Myocyte (in vitro differentiated cells): ENCODE measurements around the gene MRPL11. TPM values are rescaled to one million over a fixed set of nuclear protein-coding genes. Genes with fewer than 3 reads are reported as not detected.
A peak's percentile ranks its signal among the peaks of the same experiment; 100 is the strongest.
"Not testable (repeated sequence)": the region's sequence is repeated elsewhere in the genome, so short reads cannot be mapped to it uniquely, and the experiment has no call there.

Experiments used
- DNase-seq: peaks from one replicate; pipeline ENCODE4 v3.0.0-alpha.2; 2012; ENCODE audit warnings: low read depth
- total RNA-seq: library from RNA; depleted of rRNA; stranded (reverse); fragments of >200 nt; gene quantifications from 2 replicates; pipeline ENCODE4 v1.2.3, GENCODE V29; 2014

Gene MRPL11
- total RNA-seq, 1 donor from 2014 or later: 23.1 TPM

- DNase-seq: no peak
These were observed 29.1 kb upstream of the MRPL11 start for GRCh38 chr11:66467756-66468155.

GRCh38 chr11:66467034-66467659 lies 28.5 kb upstream of the MRPL11 start:
- DNase-seq: peak; percentile 22

- DNase-seq: peak; percentile 91
These were observed 27.8 kb upstream of the MRPL11 start, which contains the start of gene PELI3 for GRCh38 chr11:66466225-66467033. Gene PELI3, plus strand, starts transcription at chr11:66466905. Its CDS starts 1,224 bp downstream, at chr11:66468129.

DNA sequence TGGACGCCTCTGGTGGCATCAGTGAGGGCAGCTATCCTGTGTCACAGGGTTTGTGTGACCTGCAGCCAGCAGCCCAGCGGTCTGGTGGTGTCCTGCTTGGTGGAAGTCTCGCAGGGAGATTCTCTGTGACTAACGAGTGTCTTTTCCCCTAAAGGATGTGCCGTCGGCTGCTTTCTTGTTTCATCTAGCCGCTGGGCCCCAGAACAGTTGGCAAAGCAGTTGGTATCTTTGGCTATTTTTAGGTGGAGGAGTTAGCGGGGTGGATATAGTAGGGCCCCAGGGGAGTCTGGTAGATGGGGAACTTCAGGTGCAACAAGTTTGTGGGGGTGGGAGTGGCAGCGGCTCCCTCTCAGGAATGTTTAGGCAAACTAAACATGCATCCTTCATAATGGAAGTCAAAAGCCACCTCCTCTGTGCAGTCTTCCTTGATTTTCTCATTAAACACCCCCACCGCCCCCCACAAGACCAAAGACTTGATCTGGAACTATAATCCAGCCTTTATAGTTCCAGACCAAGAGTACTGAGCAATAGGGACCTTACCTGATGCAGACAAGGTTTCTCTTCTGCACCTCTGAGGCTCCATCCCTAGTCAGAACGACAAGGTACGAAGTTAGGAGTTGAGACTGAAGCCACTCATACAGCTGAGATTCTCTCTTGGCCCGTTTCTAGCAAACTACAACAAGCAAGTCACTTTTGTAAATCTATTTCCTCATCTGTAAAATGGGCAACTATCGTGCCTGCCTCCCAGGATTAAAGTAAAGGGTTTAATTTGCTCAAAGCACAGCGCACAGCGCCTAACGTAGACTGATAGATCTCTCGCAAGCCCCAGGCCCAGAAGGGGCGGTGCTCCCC lies 27.0 kb upstream of the MRPL11 start:
- DNase-seq: peak; percentile 79

DNA sequence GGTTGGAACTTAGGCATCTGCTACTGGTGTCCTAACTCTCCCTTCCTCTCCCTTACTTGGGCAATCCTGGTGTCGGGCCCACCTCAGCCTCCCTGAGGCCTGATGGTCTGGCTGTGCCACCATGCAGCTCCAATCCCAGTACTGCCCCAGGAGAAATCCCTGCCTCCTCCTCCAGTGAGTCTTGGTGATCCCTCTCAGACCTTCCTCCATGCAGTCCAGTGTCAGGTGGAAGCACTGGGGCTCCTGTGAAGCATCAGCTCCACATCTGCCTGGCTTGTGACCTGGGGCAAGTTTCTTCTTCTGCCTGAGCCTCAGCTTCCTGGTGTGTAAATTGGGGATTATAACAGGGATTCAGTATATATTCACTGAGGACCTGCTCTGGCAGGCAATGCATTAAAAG lies 26.3 kb upstream of the MRPL11 start:
- DNase-seq: no peak

DNA sequence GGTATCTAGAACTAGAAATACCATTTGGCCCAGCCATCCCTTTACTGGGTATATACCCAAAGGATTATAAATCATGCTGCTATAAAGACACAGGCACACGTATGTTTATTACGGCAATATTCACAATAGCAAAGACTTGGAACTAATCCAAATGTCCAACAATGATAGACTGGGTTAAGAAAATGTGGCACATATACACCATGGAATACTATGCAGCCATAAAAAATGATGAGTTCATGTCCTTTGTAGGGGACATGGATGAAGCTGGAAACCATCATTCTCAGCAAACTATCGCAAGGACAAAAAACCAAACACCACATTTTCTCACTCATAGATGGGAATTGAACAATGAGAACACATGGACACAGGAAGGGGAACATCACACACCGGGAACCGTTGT lies 25.5 kb upstream of the MRPL11 start:
- DNase-seq: not testable (repeated sequence)

DNA sequence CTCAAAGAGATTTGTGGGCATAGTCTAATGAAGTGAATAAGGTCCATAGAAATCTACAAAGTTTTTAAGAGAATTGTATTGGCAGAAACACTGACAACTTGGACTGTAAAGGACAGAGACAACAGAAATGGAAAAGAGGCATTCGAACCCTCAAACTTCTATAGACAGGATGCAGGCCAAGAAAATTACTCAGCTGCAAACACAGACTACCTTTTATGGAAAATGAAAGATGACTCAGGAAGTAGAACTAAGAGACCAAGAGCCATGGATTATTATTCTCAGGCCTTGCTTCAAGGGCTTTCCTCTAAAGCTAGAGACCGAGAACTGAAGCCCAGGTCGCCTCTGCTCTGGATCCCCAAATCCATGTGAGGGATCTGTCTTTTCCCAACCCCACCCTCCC lies 24.3 kb upstream of the MRPL11 start:
- DNase-seq: no peak

DNA sequence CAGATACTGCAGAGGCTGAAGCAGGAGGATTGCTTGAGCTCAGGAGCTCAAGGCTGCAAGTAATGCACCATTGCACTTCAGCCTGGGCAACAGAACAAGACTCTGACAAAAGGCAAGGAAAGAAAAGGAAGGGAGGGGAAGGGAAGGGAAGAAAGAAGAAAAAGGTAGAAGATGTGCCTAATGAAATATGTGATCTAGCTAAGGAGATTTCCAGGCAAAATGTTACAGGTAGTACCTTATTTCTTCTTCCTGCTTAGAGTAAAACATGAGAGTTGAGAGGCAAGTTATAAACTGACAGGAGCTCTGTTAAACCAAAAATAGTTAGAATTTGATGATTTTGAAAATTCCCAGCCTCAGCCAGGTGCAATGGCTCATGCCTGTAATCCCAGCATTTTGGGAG lies 23.4 kb upstream of the MRPL11 start:
- DNase-seq: no peak

DNA sequence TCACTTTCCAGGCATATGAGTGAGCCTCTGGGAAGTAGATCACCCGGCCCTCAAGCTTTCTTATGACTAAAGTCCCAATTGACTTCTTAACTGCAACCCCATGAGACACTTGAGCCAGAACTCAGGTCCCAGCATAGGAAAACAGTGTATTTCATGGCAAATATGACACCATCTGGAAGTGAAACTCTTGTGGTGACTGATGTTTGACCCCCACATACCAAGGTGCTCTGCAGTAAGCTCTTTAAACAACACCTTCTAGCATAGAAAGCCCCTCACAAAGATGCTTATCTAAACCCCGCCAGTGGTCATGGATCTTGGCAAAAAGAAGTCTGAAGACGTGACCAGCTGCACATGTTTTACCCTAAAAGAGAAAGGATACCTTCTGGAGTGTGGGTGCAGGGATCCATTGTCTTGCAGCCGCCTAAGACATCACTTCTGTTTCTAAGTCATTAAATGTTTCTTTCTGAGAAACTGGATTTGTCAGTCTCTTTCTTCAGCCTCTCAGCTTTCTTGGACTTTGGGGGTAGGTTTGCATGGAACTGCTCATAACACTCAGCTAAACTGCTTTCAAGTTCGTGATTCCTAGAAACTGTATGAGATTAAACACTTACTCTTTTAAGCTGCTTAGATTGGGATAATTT lies 20.6 kb upstream of the MRPL11 start:
- no peak for DNase-seq

DNA sequence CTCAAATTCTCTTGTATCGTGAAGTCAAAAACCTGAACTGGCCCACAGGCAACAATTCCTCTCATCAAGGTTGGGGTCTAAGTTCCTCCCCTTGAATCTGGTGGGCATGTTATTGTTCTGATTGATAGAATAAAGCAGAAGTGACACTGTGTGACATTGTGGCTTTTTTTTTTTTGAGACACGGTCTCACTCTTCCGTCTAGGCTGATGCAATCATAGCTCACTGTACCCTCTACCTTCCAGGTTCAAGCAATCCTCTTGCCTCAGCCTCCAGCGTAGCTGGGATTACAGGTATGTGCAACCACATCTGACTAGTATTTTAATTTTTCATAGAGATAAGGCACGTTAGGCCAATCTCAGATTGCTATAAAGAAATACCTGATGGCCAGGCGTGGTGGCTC lies 19.2 kb upstream of the MRPL11 start:
- no peak for DNase-seq

DNA sequence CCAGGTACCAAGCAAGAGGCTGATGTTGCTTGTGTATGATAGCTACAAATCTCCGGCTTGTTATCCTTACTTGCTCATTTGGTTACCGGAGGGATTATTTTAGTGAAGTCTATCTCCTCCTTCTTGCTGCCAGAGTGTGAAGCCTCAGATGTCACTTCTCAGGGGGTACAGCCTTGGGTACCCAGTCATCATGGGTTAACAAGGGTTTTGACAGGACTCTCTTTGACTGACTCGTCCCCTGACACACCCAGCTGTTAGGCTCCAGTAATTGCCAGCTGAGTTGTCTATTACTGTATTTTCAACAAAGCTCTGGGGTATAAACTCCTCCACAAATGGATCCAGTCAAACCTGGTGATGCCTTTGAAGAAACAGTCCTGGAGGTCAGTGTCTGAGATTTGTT lies 16.2 kb upstream of the MRPL11 start:
- no peak for DNase-seq

DNA sequence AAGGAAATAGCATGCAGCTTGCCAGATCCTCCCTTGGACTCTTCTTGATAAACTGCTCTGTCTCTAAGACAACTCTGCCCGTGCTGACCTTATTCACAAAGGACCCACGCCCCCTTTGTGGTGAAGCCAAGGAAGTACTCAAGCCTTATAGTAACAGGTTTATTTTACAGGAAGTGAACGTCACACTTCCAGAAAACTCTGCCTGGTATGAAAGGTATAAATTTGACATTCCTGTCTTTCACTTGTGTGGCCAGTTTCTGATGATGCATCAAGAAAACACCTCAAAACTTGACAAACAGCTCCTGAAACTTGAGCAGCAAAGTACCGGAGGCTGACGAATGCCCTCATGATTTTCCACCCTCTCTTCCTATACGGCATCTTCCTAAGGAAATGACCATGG lies 15.6 kb upstream of the MRPL11 start:
- no peak for DNase-seq

- DNase-seq: no peak
These were observed 13.0 kb upstream of the MRPL11 start for GRCh38 chr11:66451663-66452062.

GRCh38 chr11:66450560-66450959 lies 11.9 kb upstream of the MRPL11 start:
- no peak for DNase-seq

GRCh38 chr11:66448523-66448922 lies 9.9 kb upstream of the MRPL11 start:
- DNase-seq: no peak

DNA sequence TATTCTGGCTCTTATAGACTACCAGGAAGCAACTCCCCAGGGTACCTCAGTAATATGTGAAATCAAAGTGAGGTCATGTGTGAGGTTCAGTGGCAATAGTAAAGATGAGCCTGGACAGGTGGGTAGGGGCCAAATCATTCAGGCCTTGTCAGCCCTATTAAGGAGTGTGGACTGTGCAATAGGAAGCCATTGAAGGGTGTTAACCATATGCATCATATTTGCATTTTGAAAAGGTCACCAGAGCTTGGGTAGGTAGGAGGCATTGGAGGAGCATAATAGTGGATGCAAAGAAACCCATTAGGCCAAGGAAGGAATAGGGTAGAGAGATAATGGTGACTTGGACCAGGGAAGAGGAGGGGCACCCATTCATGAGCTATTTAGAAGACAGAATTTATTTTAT lies 8.4 kb upstream of the MRPL11 start:
- no peak for DNase-seq

DNA sequence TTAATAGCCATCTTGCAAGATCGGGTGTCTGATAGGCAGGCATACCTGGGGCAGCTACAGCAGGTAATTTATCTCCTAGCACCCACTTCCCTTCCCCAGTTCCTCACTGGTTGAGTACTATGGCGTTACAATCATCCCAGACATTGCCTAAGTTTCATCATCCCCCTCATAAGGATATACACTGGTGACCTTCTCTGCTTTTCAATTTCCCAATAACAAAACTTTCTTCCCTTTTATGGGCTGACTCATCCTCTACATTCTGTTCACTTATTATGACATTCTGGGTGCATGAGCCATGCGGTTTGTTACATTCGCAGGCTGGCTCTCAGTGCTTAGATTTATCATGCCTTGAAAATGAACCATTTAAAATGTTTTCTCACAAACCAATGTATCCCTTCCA lies 5.0 kb upstream of the MRPL11 start:
- peak; percentile 15 for DNase-seq

GRCh38 chr11:66440940-66441282 lies 2.3 kb upstream of the MRPL11 start:
- not testable (repeated sequence) for DNase-seq

DNA sequence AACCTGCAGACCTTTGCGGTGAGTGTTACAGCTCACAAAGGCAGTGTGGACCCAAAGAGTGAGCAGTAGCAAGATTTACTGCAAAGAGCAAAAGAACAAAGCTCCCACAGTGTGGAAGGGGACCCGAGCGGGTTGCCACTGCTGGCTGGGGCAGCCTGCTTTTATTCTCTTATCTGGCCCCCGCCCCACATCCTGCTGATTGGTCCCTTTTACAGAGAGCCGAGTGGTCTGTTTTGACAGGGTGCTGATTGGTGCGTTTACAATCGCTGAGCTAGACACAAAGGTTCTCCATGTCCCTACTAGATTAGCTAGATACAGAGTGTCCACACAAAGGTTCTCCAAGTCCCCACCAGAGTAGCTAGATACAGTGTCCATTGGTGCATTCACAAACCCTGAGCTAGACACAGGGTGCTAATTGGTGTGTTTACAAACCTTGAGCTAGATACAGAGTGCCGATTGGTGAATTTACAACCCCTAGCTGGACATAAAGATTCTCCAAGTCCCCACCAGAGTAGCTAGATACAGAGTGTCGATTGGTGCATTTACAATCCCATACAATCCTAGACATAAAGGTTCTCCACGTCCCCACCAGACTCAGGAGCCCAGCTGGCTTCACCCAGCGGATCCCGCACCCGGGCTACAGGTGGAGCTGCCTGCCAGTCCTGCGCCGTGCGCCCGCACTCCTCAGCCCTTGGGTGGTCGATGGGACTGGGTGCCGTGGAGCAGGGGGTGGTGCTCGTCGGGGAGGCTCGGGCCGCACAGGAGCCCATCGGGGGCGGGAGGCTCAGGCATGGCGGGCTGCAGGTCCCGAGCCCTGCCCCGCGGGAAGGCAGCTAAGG lies 1.7 kb upstream of the MRPL11 start:
- DNase-seq: not testable (repeated sequence)

DNA sequence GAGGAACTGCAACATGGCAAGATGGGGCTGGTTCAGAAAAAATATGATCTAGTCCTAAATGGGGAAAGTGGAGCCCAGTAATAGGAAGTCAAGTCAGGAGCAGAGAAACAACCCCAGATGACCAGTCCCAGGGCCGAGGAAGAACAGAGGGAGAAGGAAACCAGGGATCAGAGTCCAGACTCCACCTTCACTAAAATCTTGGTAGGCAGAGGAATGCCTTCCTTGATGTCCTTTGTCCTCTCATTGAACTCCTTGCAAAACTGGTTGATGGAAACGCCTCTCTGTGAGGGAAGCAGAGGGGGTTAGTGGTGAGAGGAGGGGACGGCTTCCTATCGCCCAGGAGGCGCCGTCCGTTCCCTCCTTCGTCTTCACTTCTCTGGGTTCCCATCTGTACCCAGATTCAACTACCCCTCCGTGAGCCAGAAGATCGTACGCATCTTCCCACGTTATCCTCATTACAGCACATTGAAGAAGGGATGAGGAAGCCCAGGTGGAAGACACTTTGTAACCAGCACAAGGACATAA lies 607 bp downstream of the MRPL11 start:
- no peak for DNase-seq
